ENCODE data around the gene PGAP2.

DNA sequence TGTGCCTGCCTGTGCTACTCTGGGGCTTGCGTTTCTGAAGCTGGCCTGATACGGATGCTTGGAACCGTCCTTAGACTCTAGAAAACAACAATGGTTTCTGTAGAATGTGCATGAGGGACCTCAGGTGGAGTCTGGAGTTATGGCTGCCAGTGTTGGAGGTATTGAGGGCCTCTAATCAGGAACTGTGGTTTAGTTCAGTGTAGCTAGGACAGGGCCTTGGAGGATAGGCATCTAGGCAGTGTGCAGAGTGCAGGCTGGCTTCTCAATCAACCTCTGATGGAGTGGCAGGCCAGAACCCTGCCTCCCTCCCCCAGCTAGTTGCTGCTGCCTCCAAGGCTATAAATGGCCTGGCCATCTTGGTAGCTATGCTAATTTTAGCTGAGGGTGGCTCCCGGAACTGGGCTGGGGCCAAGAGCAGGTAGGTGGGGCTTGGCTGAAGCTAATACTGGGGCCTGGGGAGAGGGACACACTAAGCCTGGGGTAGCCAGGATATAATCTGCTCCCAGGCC lies 51.1 kb downstream of the PGAP2 start:
- TF ChIP-seq POLR2A (IDR thresholded peaks at IDR 0.05) (no peak), CTCF (IDR thresholded peaks at IDR 0.05) (no peak)
